ENCODE measurements around the gene BCLAF1.

- TF ChIP-seq POLR2A (IDR thresholded peaks at IDR 0.05) (no peak), CTCF (IDR thresholded peaks at IDR 0.05) (no peak)
Observed at GRCh38 chr6:136334465-136334846, 44.8 kb upstream of the BCLAF1 start.
